GM23338 (cell line): ENCODE measurements around the gene TPST2. TPM values are rescaled to one million over a fixed set of nuclear protein-coding genes. Genes with fewer than 3 reads are reported as not detected.
A peak's percentile ranks its signal among the peaks of the same experiment; 100 is the strongest.

Experiments
- ATAC-seq: fragments of 200-7000 bp; cut with Tn5 transposase; 3 replicates; pipeline ENCODE4 v1.9.1; 2020
- DNase-seq: peaks from one replicate; pipeline ENCODE4 v3.0.0-alpha.2; 2015; ENCODE audit warnings: low spot score
- H2AFZ ChIP-seq: fragments of 200-600 bp; sonication (generic); 2 replicates; pipeline ENCODE4 v1.8.0; 2016; ENCODE audit warnings: antibody characterized with exemption, mild to moderate bottlenecking, moderate library complexity
- H3F3A ChIP-seq: fragments of 200-600 bp; sonication (generic); replicated peaks from 2 replicates; pipeline ENCODE4 v1.8.0; 2017; ENCODE audit warnings: antibody characterized with exemption, mixed run types, low read depth
- H3K27ac ChIP-seq: fragments of 200-600 bp; sonication (generic); 2 replicates; pipeline ENCODE4 v1.6.1; 2016; ENCODE audit warnings: low read depth
- H3K27me3 ChIP-seq: fragments of 200-600 bp; sonication (generic); 2 replicates; pipeline ENCODE4 v1.8.0; 2016; ENCODE audit warnings: mild to moderate bottlenecking, mixed run types, moderate library complexity; ENCODE audit not compliant: insufficient read depth
- H3K36me3 ChIP-seq: fragments of 200-600 bp; sonication (generic); 2 replicates; pipeline ENCODE4 v1.8.0; 2016; ENCODE audit warnings: mild to moderate bottlenecking; ENCODE audit not compliant: insufficient read depth
- H3K4me1 ChIP-seq: fragments of 200-600 bp; sonication (generic); 2 replicates; pipeline ENCODE4 v1.8.0; 2016; ENCODE audit warnings: mild to moderate bottlenecking, moderate library complexity; ENCODE audit not compliant: insufficient read depth
- H3K4me2 ChIP-seq: fragments of 200-600 bp; sonication (generic); 2 replicates; pipeline ENCODE4 v1.7.1; 2017; ENCODE audit warnings: mixed run types
- H3K4me3 ChIP-seq: fragments of 200-600 bp; sonication (generic); 2 replicates; pipeline ENCODE4 v1.6.1; 2016; ENCODE audit warnings: mixed run types
- H3K79me2 ChIP-seq: fragments of 200-600 bp; sonication (generic); replicated peaks from 2 replicates; pipeline ENCODE4 v1.8.0; 2017; ENCODE audit warnings: mild to moderate bottlenecking; ENCODE audit not compliant: insufficient read depth
- H3K9me2 ChIP-seq: fragments of 200-600 bp; sonication (generic); 2 replicates; pipeline ENCODE4 v1.8.0; 2017; ENCODE audit not compliant: insufficient read depth
- H4K20me1 ChIP-seq: fragments of 200-600 bp; sonication (generic); replicated peaks from 2 replicates; pipeline ENCODE4 v1.8.0; 2017; ENCODE audit warnings: mild to moderate bottlenecking; ENCODE audit not compliant: insufficient read depth
- H3K27ac Mint-ChIP-seq: 2 replicates; pipeline ENCODE4 v1.8.0; 2020; ENCODE audit warnings: inconsistent platforms, mild to moderate bottlenecking, moderate library complexity, mixed read lengths
- H3K27me3 Mint-ChIP-seq: 3 replicates; pipeline ENCODE4 v1.8.0; 2022; ENCODE audit warnings: low read depth, mild to moderate bottlenecking, moderate library complexity, mixed read lengths, inconsistent platforms; ENCODE audit not compliant: insufficient read depth, poor library complexity
- H3K36me3 Mint-ChIP-seq: 3 replicates; pipeline ENCODE4 v1.8.0; 2021; ENCODE audit warnings: low read depth, mild to moderate bottlenecking, inconsistent platforms, moderate library complexity, mixed read lengths
- H3K4me1 Mint-ChIP-seq: 3 replicates; pipeline ENCODE4 v1.8.0; 2020; ENCODE audit warnings: mild to moderate bottlenecking, inconsistent platforms, mixed read lengths
- H3K4me3 Mint-ChIP-seq: 3 replicates; pipeline ENCODE4 v1.8.0; 2021; ENCODE audit warnings: moderate library complexity, mild to moderate bottlenecking, inconsistent platforms, mixed read lengths
- H3K9me3 Mint-ChIP-seq: 3 replicates; pipeline ENCODE4 v1.8.0; 2020; ENCODE audit warnings: moderate library complexity, mild to moderate bottlenecking, inconsistent platforms, mixed read lengths
- CREB1 ChIP-seq: fragments of 250-450 bp; sonication (Bioruptor Pico); IDR thresholded peaks from 2 replicates; pipeline ENCODE4 v1.5.0; 2020; ENCODE audit warnings: low read depth, mild to moderate bottlenecking, moderate library complexity
- CTCF ChIP-seq, 2 experiments: fragments of 200-600 bp in 1 of 2; sonication (generic) in 1 of 2; conservative IDR thresholded peaks; 2 replicates each; pipeline versions ENCODE4 v1.5.1 to v1.6.1; 2016 to 2017; ENCODE audit warnings: antibody characterized with exemption in 2 of 2, low read depth in 2 of 2, mild to moderate bottlenecking in 2 of 2, moderate library complexity in 1 of 2
- EZH2 ChIP-seq: fragments of 200-600 bp; sonication (generic); IDR thresholded peaks from one replicate; pipeline ENCODE4 v1.8.0; 2017; ENCODE audit warnings: antibody characterized with exemption, mild to moderate bottlenecking, low read depth; ENCODE audit not compliant: unreplicated experiment
- EZH2phosphoT487 ChIP-seq: fragments of 200-600 bp; sonication (generic); IDR thresholded peaks from one replicate; pipeline ENCODE4 v1.8.1; 2018; ENCODE audit warnings: antibody characterized with exemption; ENCODE audit not compliant: unreplicated experiment
- JUNB ChIP-seq: IDR thresholded peaks from one replicate; pipeline ENCODE4 v1.6.1; 2016; ENCODE audit warnings: antibody characterized with exemption; ENCODE audit not compliant: unreplicated experiment
- NANOG ChIP-seq: IDR thresholded peaks from 2 replicates; pipeline ENCODE4 v1.6.1; 2016; ENCODE audit warnings: antibody characterized with exemption, borderline replicate concordance
- POLR2AphosphoS5 ChIP-seq: IDR thresholded peaks from 2 replicates; pipeline ENCODE4 v1.6.1; 2016; ENCODE audit warnings: antibody characterized with exemption, low read depth
- REST ChIP-seq: IDR thresholded peaks from one replicate; pipeline ENCODE4 v1.6.1; 2018; ENCODE audit warnings: antibody characterized with exemption; ENCODE audit not compliant: unreplicated experiment
- STAT1 ChIP-seq: IDR thresholded peaks from one replicate; pipeline ENCODE4 v1.6.1; 2016; ENCODE audit warnings: antibody characterized with exemption; ENCODE audit not compliant: unreplicated experiment
- ZNF114 ChIP-seq: fragments of 250-450 bp; sonication (Bioruptor Pico); IDR thresholded peaks from 2 replicates; pipeline ENCODE4 v1.5.0; 2020; ENCODE audit warnings: mild to moderate bottlenecking, moderate library complexity
- ZNF331 ChIP-seq: fragments of 250-450 bp; sonication (Bioruptor Pico); IDR thresholded peaks from 2 replicates; pipeline ENCODE4 v1.5.0; 2020; ENCODE audit warnings: low read depth, mild to moderate bottlenecking, moderate library complexity
- polyA plus RNA-seq: library from polyadenylated mRNA; unstranded; fragments of >200 nt; fragmentation: Nextera tagmentation; extraction: Ambion mirVana; gene quantifications from 2 replicates; pipeline ENCODE4 v1.2.1, GENCODE V29; 2016
- total RNA-seq: library from RNA; depleted of rRNA; stranded (reverse); fragments of >200 nt; shearing (Covaris generic); gene quantifications from 2 replicates; pipeline ENCODE4 v1.2.3, GENCODE V29; 2014
- TF ChIP-seq, protein P1 (sequence below): IDR thresholded peaks from 2 replicates; pipeline ENCODE4 v1.6.1; 2016; ENCODE audit warnings: antibody characterized with exemption

The TPST2 gene
- total and polyA plus RNA-seq, 2 experiments from 2014 or later: 37.9 to 127 TPM

DNA sequence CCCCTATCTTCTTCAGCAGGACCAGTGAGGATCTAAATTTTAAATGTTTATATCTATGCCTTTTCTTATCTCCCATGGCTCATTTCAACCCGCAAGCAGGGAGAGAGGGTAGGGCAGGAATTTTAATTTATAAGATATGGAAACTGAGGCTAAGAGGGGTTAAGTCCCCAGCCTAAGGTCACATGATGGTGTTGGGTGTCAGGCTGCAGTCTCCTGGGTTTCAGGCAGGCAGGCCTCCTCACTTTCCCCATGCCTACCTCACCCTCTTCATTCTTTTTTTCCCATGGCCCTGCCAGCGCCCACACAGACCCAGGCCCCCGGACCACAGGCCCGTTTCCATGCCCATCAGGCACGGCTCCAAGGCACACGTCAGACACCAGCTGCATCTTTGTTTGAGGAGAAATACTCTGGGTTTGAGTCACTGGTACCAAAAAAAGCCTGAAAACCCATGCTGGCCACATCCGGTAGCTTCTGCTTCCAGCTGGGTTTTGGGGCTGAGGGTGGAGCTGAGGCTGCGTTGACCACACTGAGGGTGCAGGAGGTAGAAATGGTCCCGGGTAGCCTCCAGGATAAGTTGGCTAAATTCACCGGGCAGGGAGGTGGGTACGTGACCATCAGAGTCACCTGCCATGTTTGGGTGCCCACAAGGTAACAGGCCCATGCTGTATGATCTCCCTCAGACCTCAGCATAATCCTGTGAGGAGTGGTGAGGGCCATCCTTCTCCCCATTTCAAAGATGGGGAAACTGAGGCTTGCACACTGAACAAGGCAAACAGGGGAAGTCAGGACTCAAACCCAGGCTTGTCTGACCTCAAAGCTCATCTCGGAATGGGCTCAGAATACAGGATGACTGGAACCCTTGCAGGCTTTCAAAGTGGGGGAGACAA, 20.4 kb upstream of the TPST2 start (continued):
- TF ChIP-seq CTCF (conservative IDR thresholded peaks at IDR 0.05; ENCODE audit: low read depth in 2 of 2) (no peak), NANOG (no peak), ZNF114 (CRISPR knock-in tag) (no peak), JUNB (no peak), POLR2AphosphoS5 (no peak), EZH2 (no peak), CREB1 (CRISPR knock-in tag) (no peak), REST (no peak), STAT1 (no peak), EZH2phosphoT487 (no peak)
- TF ChIP-seq, protein P1, sequence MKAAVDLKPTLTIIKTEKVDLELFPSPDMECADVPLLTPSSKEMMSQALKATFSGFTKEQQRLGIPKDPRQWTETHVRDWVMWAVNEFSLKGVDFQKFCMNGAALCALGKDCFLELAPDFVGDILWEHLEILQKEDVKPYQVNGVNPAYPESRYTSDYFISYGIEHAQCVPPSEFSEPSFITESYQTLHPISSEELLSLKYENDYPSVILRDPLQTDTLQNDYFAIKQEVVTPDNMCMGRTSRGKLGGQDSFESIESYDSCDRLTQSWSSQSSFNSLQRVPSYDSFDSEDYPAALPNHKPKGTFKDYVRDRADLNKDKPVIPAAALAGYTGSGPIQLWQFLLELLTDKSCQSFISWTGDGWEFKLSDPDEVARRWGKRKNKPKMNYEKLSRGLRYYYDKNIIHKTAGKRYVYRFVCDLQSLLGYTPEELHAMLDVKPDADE: no peak

DNA sequence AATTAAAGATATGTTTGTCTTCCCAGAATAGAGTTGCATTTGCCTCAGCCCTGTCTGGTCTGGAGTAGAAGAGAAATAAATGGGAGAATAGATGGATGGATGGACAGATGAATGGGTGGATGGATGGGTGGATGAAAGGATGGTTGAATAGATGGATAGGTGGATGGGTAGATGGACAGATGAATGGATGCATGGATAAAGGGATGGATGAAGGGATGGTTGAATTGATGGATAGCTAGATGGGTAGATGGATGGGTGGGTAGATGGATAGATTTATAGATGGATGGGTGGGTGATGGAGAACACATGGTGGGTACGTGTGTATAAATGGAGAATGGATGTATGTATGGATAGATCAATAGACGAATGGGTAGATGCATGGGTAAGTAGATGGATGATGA, 19.4 kb upstream of the TPST2 start:
- peaks cover 32% of the 10 kb centered on the region for H3K27me3 Mint-ChIP-seq
- no peak for ATAC-seq
- H3K79me2 ChIP-seq: no peaks in the 10 kb centered on the region
- TF ChIP-seq STAT1: no peak
- TF ChIP-seq NANOG: no peak
- no peak for TF ChIP-seq JUNB
- TF ChIP-seq EZH2: no peak
- no peak for TF ChIP-seq REST
- no peak for TF ChIP-seq CTCF (conservative IDR thresholded peaks at IDR 0.05; ENCODE audit: low read depth in 2 of 2)
- TF ChIP-seq ZNF331 (CRISPR knock-in tag): no peak
- TF ChIP-seq ZNF114 (CRISPR knock-in tag): no peak

More for the DNA sequence above, 19.4 kb upstream of the TPST2 start:
- Histone ChIP-seq H3K27ac (no peak overlapping the region), H3K9me2 (no peaks in the 10 kb centered on the region; the same call in 1 of the 2 replicates), H3K4me2 (peak overlapping the region; percentile 44; the same call in 1 of the 2 replicates), H3K4me3 (no peak overlapping the region), H3K4me1 (peaks cover 41% of the 10 kb centered on the region), H2AFZ (no peak overlapping the region), H3F3A (peaks cover 6% of the 10 kb centered on the region; the same call in 1 of the 2 replicates), H3K27me3 (peaks cover 20% of the 10 kb centered on the region), H3K36me3 (no peaks in the 10 kb centered on the region), H4K20me1 (no peaks in the 10 kb centered on the region)
- no peak overlapping the region for H3K4me3 Mint-ChIP-seq
- peaks cover 36% of the 10 kb centered on the region for H3K4me1 Mint-ChIP-seq
- DNase-seq: no peak
- no peaks in the 10 kb centered on the region for H3K36me3 Mint-ChIP-seq
- H3K27ac Mint-ChIP-seq: no peak overlapping the region
- H3K9me3 Mint-ChIP-seq: no peaks in the 10 kb centered on the region
